HG03039 (cell line): ENCODE data around the gene WASF3.

ENCODE experiments used
- ATAC-seq: cut with Tn5 transposase; IDR thresholded peaks from one replicate; pipeline ENCODE4 v1.9.1; 2021; ENCODE audit warnings: mild to moderate bottlenecking, moderate library complexity; ENCODE audit not compliant: unreplicated experiment

Gene WASF3

GRCh38 chr13:26678796-26679195 lies 121.3 kb downstream of the WASF3 start:
- ATAC-seq = no peak

GRCh38 chr13:26679411-26680122 lies 122.1 kb downstream of the WASF3 start:
- ATAC-seq = no peak

- no peak for ATAC-seq
Observed at GRCh38 chr13:26680123-26680450, 122.6 kb downstream of the WASF3 start.

- no peak for ATAC-seq
Observed at GRCh38 chr13:26680572-26680971, 123.1 kb downstream of the WASF3 start.

GRCh38 chr13:26681036-26681435 lies 123.6 kb downstream of the WASF3 start:
- no peak for ATAC-seq

- no peak for ATAC-seq
Observed at GRCh38 chr13:26682606-26683005, 125.1 kb downstream of the WASF3 start.

GRCh38 chr13:26685606-26686005 lies 128.1 kb downstream of the WASF3 start:
- no peak for ATAC-seq

- ATAC-seq = no peak
Observed at GRCh38 chr13:26686285-26686684, 128.8 kb downstream of the WASF3 start.

GRCh38 chr13:26688286-26688685 lies 130.8 kb downstream of the WASF3 start:
- no peak for ATAC-seq

- ATAC-seq = no peak
Observed at GRCh38 chr13:26688980-26689379, 131.5 kb downstream of the WASF3 start.

- no peak for ATAC-seq
Observed at GRCh38 chr13:26693749-26694463, 136.4 kb downstream of the WASF3 start.

- ATAC-seq = no peak
Observed at GRCh38 chr13:26694609-26695359, 137.3 kb downstream of the WASF3 start.

- ATAC-seq = no peak
Observed at GRCh38 chr13:26695360-26695705, 137.8 kb downstream of the WASF3 start.

GRCh38 chr13:26695891-26696311 lies 138.4 kb downstream of the WASF3 start:
- ATAC-seq = no peak

GRCh38 chr13:26697069-26697955 lies 139.8 kb downstream of the WASF3 start:
- no peak for ATAC-seq

- ATAC-seq = no peak
Observed at GRCh38 chr13:26698392-26699196, 141.1 kb downstream of the WASF3 start.

GRCh38 chr13:26699197-26699490 lies 141.7 kb downstream of the WASF3 start:
- ATAC-seq = no peak

GRCh38 chr13:26705536-26705935 lies 148.1 kb downstream of the WASF3 start:
- no peak for ATAC-seq

GRCh38 chr13:26706381-26706780 lies 148.9 kb downstream of the WASF3 start:
- ATAC-seq = no peak
